ENCODE measurements around the gene PLK5.
"Not testable (repeated sequence)": the region's sequence is repeated elsewhere in the genome, so short reads cannot be mapped to it uniquely, and the experiment has no call there.

The PLK5 gene

GRCh38 chr19:1509602-1510441, 14.1 kb upstream of the PLK5 start:
- DNase-seq, result no peak

- DNase-seq, result no peak
Measured at GRCh38 chr19:1510442-1510806, 13.5 kb upstream of the PLK5 start.

- DNase-seq, result no peak
Measured at GRCh38 chr19:1510807-1511206, 13.1 kb upstream of the PLK5 start.

GRCh38 chr19:1511318-1512317, 12.3 kb upstream of the PLK5 start:
- no peak for DNase-seq

- DNase-seq, result no peak
Measured at GRCh38 chr19:1512671-1513498, 11.0 kb upstream of the PLK5 start, which contains the start of gene ADAMTSL5. ADAMTSL5 (minus strand) TSS chr19:1513019; CDS start chr19:1510943, 2,076 bp downstream.

- no peak for DNase-seq
Measured at GRCh38 chr19:1513499-1514294, 10.2 kb upstream of the PLK5 start.

GRCh38 chr19:1514295-1514661, 9.6 kb upstream of the PLK5 start:
- no peak for DNase-seq

GRCh38 chr19:1514986-1515721, 8.7 kb upstream of the PLK5 start:
- no peak for DNase-seq

- DNase-seq, result peak; percentile 24
Measured at GRCh38 chr19:1516395-1516753, 7.5 kb upstream of the PLK5 start.

GRCh38 chr19:1518471-1518870, 5.4 kb upstream of the PLK5 start:
- DNase-seq, result no peak

- DNase-seq, result not testable (repeated sequence)
Measured at GRCh38 chr19:1519802-1520201, 4.1 kb upstream of the PLK5 start.

GRCh38 chr19:1520203-1520780, 3.6 kb upstream of the PLK5 start:
- DNase-seq, result no peak

GRCh38 chr19:1521636-1522035, 2.2 kb upstream of the PLK5 start:
- no peak for DNase-seq

GRCh38 chr19:1522061-1522460, 1.8 kb upstream of the PLK5 start:
- DNase-seq, result no peak

- DNase-seq, result no peak
Measured at GRCh38 chr19:1522838-1523237, 1.0 kb upstream of the PLK5 start.

GRCh38 chr19:1524287-1524971, 552 bp downstream of the PLK5 start:
- DNase-seq, result no peak

GRCh38 chr19:1524972-1525325, 1.1 kb downstream of the PLK5 start:
- DNase-seq, result no peak

- no peak for DNase-seq
Measured at GRCh38 chr19:1525343-1525742, 1.5 kb downstream of the PLK5 start.

GRCh38 chr19:1526066-1526778, 2.3 kb downstream of the PLK5 start:
- no peak for DNase-seq
